Stimulated activated naive CD8-positive, alpha-beta T cell treated with anti-CD3 and anti-CD28 coated beads, Interleukin-15, Interleukin-2, amounts not matched to agents 100 ng/mL and 50 ng/mL, for 24 hours (primary cell): Measurements from ENCODE around the gene CYP11A1.

Experiments
- H3K27ac Mint-ChIP-seq: one replicate; pipeline ENCODE4 v1.8.0; 2021; ENCODE audit warnings: mild to moderate bottlenecking, mixed read lengths
- H3K27me3 Mint-ChIP-seq: one replicate; pipeline ENCODE4 v1.8.0; 2021; ENCODE audit warnings: mixed read lengths
- H3K36me3 Mint-ChIP-seq: one replicate; pipeline ENCODE4 v1.8.0; 2021; ENCODE audit warnings: low read depth, mixed read lengths
- H3K4me1 Mint-ChIP-seq: one replicate; pipeline ENCODE4 v1.8.0; 2021; ENCODE audit warnings: low read depth, mixed read lengths
- H3K4me3 Mint-ChIP-seq: one replicate; pipeline ENCODE4 v1.8.0; 2021; ENCODE audit warnings: mild to moderate bottlenecking, mixed read lengths
- H3K9me3 Mint-ChIP-seq: one replicate; pipeline ENCODE4 v1.8.0; 2021; ENCODE audit warnings: mixed read lengths

Gene CYP11A1

DNA sequence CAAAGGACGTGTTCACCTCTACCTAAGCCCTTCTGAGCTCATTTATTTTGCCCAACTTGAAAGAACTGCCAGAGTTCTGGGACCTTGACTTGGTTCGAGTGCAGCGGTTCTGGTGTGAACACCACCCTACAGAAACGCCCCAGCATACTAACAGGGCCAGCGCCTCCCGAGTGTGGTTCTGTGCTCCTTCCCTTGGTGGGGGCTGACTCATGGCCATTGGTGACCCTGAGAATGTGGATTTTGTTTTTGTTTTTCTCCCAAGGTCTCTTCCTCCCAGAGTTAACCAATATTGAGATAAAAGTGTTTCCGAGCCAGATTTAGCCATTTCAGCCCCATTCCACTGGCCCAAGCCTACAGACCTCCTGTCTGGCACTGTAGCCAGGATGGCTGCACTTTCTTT lies 38.4 kb upstream of the CYP11A1 start:
- Mint-ChIP-seq H3K27me3 (no peaks in the 10 kb centered on the region), H3K4me3 (no peak overlapping the region), H3K36me3 (peaks cover 37% of the 10 kb centered on the region), H3K9me3 (no peaks in the 10 kb centered on the region), H3K27ac (peak overlapping the region; percentile 76), H3K4me1 (peaks cover 80% of the 10 kb centered on the region)

DNA sequence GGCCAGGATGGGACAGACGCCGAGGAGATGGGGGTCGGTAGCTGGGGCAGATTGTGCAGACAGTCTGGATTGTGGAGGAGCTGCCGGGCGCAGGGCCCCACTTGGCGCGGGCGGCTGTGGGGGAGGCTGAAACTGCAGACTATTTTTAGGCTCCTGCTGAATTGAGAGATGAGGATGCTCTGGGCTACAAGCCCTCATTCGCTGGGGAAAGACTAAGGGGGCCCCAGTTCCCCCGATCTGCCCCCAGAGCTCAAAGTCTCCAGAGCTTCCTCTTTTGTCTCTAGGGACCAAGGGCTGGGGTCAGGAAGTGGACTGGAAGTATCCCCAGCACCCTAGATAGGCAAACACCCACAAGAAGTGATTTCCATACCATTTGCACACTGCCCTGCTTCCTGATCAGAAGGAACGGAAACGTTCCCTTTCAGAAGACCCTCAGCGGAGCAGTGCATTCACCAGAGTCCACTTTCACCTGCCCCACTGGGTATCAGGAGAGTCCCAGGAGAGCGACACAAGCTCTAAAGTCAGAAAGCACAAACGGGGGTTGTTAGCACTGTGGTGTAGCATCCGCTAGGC lies 36.6 kb upstream of the CYP11A1 start:
- no peaks in the 10 kb centered on the region for H3K9me3 Mint-ChIP-seq
- H3K27ac Mint-ChIP-seq, result peak overlapping the region; percentile 94
- H3K36me3 Mint-ChIP-seq, result peaks cover 26% of the 10 kb centered on the region
- peak overlapping the region; percentile 68 for H3K4me3 Mint-ChIP-seq
- peaks cover 98% of the 10 kb centered on the region for H3K4me1 Mint-ChIP-seq
- H3K27me3 Mint-ChIP-seq, result no peaks in the 10 kb centered on the region

DNA sequence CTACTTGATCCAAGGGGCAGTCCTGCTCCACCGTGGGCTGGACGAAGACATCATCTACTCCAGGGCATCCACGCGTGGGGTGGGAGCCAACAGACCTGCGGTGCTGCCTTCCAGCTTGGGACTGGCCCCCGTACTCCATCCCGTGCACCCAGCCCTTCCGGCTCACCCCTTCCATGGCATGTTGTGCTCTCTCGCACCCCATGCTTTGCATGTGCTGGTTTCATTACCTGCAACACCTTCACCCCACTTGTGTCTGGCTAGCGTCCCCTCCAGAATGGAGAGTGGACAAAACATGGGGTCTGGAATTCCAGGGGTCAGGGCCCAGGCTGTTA lies 36.1 kb upstream of the CYP11A1 start:
- Mint-ChIP-seq H3K27ac (peak overlapping the region; percentile 94), H3K36me3 (peaks cover 23% of the 10 kb centered on the region), H3K4me1 (peaks cover 100% of the 10 kb centered on the region), H3K27me3 (no peaks in the 10 kb centered on the region), H3K4me3 (peak overlapping the region; percentile 68), H3K9me3 (no peaks in the 10 kb centered on the region)

DNA sequence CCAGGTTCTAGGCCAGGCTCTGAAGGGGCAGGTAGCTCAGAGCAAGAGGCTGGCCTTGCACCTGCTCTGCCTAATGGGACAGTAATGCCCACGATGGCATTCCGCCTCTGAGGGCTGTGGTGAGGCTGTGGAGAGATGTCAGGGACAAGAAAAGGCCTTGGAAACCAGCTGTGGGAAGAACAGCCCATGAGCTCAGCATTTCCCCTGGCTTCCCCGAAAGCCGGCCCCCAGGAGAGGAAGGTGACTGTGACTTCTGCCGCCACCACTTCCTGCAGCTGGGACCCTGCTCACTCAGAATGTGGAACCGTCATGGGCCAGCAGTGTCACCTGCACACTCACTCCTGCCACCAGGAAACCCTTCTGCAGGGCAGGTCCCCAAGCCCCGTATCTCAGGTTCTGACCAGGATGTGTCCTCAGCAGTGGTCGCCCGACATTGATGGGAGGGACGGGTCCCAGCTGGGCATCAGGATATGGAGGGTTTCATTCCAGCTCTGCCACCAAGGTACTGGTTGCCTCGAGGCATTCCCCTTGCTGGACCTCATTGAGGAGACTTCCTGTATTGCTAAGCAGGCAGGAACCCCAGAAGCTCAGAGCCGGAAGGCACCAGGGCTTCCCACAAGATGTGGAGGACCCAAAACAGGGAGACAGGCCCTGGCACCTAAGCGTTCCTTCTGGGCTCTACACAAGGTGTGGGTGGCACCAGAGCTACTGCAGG lies 35.6 kb upstream of the CYP11A1 start:
- Mint-ChIP-seq H3K4me1 (peaks cover 100% of the 10 kb centered on the region), H3K9me3 (no peaks in the 10 kb centered on the region), H3K27me3 (no peaks in the 10 kb centered on the region), H3K36me3 (peaks cover 26% of the 10 kb centered on the region), H3K4me3 (peak overlapping the region; percentile 68), H3K27ac (peak overlapping the region; percentile 94)

DNA sequence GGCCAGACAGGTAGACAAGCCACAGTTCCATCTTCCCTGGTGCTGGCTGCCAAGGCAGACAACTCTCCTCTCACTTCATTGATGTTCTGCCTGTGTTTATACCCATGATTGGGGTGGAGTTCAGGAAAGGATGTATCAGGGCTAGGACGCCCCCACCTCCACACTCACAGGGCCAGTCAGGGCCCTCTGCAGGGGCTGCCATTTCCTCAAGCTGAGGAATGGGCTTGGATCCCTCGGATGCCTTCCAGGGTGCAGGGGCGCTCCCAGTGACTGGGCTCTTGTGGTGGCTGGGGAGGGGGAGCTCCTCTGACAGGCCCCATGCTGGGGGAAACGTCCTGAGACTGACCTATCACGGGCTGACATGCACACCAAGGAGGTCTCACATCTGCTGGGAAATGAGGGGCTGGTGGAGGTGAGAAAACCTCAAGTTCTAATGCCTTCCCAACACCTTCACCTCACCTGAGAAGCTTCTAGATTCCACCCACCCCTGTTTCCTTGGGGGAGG lies 34.9 kb upstream of the CYP11A1 start:
- Mint-ChIP-seq H3K4me1 (peaks cover 100% of the 10 kb centered on the region), H3K9me3 (no peaks in the 10 kb centered on the region), H3K27ac (peak overlapping the region; percentile 94), H3K4me3 (peak overlapping the region; percentile 68), H3K36me3 (peaks cover 26% of the 10 kb centered on the region), H3K27me3 (no peaks in the 10 kb centered on the region)

DNA sequence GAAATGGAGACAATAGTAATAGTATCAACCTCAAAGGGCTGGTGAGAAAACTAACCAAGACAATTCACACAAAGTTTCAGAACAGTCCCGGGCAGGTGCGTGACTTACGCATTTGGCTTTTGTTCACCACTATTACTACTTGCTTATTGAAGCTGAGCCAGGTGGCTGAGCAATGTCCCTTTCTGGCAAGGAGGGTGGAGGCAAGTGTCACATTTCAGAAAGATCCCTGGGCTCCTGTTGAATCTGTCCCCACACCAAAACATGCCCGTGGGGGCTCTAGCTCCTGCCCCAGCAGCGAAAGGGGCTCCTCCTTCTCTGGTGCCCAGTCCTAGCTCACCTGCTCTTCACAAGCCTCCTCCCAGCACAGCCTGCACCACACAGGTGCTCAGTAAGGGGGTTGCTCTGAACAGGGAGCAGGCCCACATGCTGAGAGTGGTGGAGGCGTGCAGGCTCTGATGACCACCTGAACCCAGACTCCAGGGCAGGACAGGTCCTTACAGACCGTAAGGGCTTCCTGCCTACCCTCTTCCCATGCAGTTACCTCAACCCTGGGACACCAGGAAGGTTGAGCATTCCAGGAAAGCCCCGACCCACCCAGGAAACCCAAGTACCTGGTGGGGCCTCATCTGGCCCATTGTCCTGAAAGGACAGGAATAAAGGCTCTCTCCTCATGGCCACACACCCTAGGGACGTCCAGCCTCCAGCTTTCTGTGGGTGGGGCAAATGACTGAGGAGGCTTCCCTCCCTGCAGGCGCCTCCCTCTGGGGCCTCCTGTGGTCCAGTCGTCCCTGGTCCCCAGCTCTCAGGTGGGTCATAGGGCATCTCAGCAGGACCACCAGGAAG lies 33.7 kb upstream of the CYP11A1 start:
- no peaks in the 10 kb centered on the region for H3K9me3 Mint-ChIP-seq
- peak overlapping the region; percentile 68 for H3K4me3 Mint-ChIP-seq
- peaks cover 100% of the 10 kb centered on the region for H3K4me1 Mint-ChIP-seq
- H3K27me3 Mint-ChIP-seq, result no peaks in the 10 kb centered on the region
- H3K36me3 Mint-ChIP-seq, result peaks cover 19% of the 10 kb centered on the region
- peak overlapping the region; percentile 94 for H3K27ac Mint-ChIP-seq

DNA sequence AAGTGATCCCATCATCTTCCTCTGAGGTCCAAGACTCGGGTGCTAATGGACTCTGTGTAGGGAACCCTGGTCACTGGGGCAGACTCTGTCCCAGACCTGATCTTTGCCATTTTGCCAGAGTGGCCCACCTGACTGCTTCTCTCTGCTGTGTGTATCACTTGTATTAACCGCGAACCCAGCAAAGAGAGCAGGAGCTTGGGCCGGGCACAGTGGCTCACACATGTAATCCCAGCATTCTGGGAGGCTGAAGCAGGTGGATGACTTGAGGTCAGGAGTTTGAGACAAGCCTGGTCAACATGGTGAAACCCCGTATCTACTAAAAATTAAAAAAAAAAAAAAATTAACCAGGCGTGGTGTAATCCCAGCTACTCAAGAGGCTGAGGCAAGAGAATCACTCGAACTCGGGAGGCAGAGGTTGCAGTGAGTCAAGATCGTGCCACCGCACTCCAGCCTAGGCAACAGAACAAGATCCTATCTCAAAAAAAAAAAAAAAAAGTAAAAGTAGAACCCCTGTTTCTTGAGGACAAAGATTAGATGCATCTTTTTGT lies 32.9 kb upstream of the CYP11A1 start:
- H3K27me3 Mint-ChIP-seq, result no peaks in the 10 kb centered on the region
- H3K36me3 Mint-ChIP-seq, result peaks cover 14% of the 10 kb centered on the region
- peak overlapping the region; percentile 94 for H3K27ac Mint-ChIP-seq
- H3K4me3 Mint-ChIP-seq, result peak overlapping the region; percentile 68
- H3K4me1 Mint-ChIP-seq, result peaks cover 100% of the 10 kb centered on the region
- no peaks in the 10 kb centered on the region for H3K9me3 Mint-ChIP-seq

DNA sequence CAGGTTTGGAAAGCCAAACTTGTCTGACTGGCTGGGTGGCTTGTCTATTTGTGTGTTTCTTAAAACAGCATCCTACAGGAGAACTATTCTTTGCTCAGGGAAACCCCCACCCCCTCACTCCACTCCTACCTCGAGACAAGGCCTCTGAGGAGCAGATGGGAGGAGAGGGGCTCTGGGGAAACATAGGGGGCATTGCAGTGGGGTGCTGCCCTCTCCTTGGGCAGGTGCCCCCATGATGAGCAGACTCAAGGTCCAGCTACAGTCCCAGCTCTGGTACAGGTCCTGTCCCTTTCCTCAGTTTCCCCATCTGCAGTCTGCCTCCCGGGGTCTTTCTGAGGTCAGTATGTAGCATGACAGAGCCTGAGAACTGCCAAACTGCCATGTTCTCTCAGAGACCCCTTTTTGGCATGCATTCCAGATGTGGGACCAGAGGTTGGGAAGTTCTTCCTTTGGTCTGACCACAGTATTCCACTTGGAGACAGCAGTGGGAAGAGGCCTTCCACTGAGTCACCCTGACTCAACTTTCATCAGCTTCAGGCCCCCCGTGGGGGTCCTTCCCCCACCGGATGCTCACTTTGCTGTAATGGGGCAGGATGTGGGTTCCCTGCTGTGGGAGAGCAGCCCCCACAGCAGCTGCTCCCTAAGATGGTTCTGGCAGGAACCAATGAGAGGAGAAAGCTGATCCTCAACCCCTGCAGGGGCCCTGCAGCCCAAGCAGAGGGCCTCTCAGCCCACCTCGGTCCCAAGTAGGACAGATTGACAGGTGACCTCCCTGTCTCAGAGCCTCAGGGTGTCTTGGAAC lies 32.3 kb upstream of the CYP11A1 start:
- peak overlapping the region; percentile 94 for H3K27ac Mint-ChIP-seq
- H3K4me1 Mint-ChIP-seq, result peaks cover 100% of the 10 kb centered on the region
- no peaks in the 10 kb centered on the region for H3K9me3 Mint-ChIP-seq
- peak overlapping the region; percentile 68 for H3K4me3 Mint-ChIP-seq
- no peaks in the 10 kb centered on the region for H3K27me3 Mint-ChIP-seq
- H3K36me3 Mint-ChIP-seq, result peaks cover 12% of the 10 kb centered on the region

DNA sequence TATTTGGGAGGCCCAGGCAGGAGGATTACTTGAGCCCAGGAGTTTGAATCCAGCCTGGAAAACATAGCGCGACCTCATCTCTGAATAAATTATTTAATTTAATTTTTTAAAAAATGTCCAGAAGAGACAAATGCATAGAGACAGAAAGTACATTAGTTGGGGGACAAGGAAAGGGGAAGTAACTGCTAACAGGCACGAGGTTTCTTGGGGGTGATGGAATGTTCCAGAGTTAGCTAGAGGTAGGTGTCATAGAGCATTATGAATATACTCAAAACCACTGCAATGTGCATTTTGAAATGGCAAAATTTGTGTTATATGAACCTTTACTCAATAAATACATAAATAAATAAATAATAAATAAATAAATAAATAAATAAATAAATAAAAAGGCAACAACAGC lies 31.7 kb upstream of the CYP11A1 start:
- peaks cover 100% of the 10 kb centered on the region for H3K4me1 Mint-ChIP-seq
- no peaks in the 10 kb centered on the region for H3K9me3 Mint-ChIP-seq
- peaks cover 11% of the 10 kb centered on the region for H3K36me3 Mint-ChIP-seq
- H3K27ac Mint-ChIP-seq, result peak overlapping the region; percentile 99
- no peaks in the 10 kb centered on the region for H3K27me3 Mint-ChIP-seq
- peak overlapping the region; percentile 30 for H3K4me3 Mint-ChIP-seq

DNA sequence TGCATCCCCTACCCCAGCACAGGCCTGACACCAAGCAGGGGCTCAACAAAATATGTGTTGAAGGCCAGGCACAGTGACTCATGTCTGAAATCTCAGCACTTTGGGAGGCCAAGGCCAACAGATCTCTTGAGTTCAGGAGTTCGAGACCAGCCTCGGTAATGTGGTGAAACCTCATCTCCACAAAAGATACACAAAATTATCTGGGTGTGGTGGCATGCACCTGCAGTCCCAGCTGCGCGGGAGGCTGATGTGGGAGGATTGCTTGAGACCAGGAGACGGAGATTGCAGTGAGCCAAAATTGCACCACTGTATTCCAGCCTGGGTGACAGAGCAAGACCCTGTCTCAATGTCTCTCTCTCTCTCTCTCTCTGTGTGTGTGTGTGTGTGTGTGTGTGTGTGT lies 30.7 kb upstream of the CYP11A1 start:
- no peaks in the 10 kb centered on the region for H3K9me3 Mint-ChIP-seq
- no peaks in the 10 kb centered on the region for H3K27me3 Mint-ChIP-seq
- H3K4me3 Mint-ChIP-seq, result peak overlapping the region; percentile 60
- peaks cover 13% of the 10 kb centered on the region for H3K36me3 Mint-ChIP-seq
- peaks cover 100% of the 10 kb centered on the region for H3K4me1 Mint-ChIP-seq
- H3K27ac Mint-ChIP-seq, result peak overlapping the region; percentile 99

DNA sequence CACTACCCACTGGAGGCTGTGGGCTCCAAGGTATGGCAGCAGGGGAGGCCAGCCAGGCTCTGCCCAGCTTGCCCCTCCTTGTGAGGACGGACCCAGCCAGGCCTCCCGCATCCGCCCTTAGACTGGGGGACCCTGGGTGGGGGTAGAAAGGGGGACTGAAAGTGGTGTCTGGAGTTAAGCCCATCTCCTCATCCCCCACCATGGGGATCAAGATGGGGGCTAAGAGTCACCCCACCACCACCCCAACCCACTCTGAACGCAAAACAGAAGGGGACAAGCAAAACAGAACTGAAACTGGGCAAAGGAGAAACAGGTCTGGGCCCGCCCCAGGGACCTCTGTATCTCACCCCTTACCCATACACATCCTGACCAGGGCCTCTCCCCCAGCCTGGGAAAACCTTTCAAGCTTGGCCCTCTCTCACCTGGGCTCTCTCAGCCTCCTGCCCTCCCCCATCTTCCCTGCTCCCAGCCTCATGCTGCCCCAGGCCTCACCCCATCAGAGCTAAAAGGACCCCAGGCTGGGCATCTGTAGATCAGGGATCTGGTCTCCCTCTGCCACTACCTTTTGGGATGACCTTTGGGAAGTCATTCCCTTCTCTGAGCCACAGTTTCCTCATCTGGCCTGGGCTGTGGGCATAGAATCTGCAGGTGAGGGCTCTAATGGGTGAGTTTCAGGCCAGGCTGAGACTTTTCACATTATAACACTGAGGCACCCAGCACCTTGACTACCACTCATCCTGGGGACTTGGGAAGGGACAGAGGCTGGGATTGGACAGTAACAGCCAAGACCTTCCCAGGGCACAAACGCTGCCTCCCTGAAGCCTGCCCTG lies 30.0 kb upstream of the CYP11A1 start:
- Mint-ChIP-seq H3K36me3 (peaks cover 13% of the 10 kb centered on the region), H3K9me3 (no peaks in the 10 kb centered on the region), H3K27me3 (no peaks in the 10 kb centered on the region), H3K4me3 (peak overlapping the region; percentile 73), H3K27ac (peak overlapping the region; percentile 99), H3K4me1 (peaks cover 100% of the 10 kb centered on the region)

DNA sequence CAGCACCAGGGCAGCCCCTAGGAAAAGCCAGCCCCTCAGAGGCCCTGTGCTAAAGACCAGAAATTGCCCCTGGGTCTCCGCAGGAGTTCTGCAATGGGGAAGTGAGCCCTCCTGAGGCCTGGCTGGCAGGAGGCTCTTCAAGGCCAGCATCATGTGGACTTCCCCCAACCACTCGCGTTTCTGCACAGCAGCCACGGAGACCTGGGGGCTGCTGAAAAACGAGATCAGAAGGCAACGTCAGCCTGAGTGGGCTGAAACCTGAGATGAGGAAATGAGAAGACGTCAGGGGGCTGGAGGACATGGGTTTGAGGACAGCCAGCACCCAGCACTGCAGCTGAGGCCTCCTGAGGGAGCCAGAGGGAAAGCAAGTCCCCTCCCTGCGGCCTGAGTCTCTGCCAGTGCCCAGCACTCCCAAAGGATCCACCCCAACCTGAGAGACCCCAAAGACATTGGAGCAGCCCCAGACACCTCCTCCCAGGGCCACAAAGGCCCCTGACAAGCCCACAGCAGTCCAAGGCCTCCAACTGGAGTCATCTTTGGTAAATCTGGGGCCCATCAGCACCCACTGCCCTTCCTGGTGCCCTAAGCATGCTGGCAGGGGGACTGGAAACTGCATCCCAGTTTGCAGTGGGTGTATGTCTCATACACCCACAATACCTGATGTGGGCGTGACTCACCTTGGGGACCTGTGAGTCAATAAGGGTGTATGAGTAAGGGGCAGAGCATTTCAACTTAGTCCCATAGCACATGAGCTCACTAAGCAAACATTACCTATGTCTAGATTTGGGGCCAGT lies 29.2 kb upstream of the CYP11A1 start:
- Mint-ChIP-seq H3K27me3 (no peaks in the 10 kb centered on the region), H3K4me1 (peaks cover 100% of the 10 kb centered on the region), H3K4me3 (peak overlapping the region; percentile 73), H3K36me3 (peaks cover 13% of the 10 kb centered on the region), H3K27ac (peak overlapping the region; percentile 99), H3K9me3 (no peaks in the 10 kb centered on the region)

DNA sequence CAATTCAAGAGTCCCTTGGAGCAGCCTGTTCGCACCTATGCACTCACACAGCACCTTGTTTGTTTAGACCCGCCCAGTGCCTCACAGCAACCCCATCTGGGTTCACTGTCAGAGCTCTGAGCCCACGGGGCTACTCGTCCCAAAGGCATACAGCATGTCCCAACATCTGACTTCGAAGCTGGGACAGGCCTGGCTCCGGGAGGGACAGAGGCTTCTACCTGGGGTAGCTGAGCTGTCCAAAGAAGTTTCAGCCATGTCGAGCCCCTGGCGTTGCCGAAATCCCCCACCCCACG lies 28.6 kb upstream of the CYP11A1 start:
- H3K4me3 Mint-ChIP-seq, result peak overlapping the region; percentile 43
- H3K9me3 Mint-ChIP-seq, result no peaks in the 10 kb centered on the region
- H3K27me3 Mint-ChIP-seq, result no peaks in the 10 kb centered on the region
- H3K27ac Mint-ChIP-seq, result peak overlapping the region; percentile 99
- H3K4me1 Mint-ChIP-seq, result peaks cover 100% of the 10 kb centered on the region
- peaks cover 13% of the 10 kb centered on the region for H3K36me3 Mint-ChIP-seq
